G401.6 (cell line): ENCODE results near the gene TPD52L1.

Experiments used
- FAIRE-seq: peaks from 2 replicates; lab custom pipeline; 2012; peaks lifted over from hg19 to GRCh38; lab: Jason Lieb, UNC

Gene TPD52L1

DNA sequence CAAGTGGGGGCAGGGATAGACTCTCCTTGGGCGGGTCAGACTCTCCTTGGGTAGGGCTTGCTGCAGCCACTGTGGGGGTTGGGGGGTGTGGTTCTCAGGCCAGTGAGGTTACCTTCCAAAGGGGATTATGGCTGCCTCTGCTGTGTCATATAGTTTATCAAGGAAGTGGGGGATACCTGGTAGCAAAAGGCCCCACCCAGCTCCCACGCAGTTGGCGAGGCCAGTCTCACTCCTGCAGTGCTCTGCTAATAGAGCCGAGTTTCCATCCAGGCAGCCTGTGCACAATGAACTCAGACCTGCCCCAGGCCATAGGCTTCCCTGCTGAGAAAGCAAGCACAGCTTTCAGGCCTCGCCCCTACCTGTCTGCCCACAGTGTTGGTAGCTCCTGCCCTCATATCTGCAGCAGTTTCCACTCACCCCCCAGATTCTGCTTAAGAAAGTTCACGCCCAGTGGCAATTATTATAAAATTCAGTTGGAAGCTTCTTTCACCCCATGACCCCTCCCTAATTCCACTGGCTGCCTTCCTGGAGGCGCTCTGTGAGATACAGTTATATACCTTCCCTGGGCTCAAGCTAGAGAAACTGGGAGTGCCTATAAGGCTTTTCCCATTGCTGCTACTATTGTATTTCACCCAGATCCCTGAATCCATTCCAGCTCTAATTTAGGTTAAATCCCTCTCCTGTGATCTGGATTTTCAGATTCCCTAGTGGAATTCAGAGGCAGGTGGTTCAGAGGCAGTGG lies 92.1 kb downstream of the TPD52L1 start:
- FAIRE-seq, result no peak

DNA sequence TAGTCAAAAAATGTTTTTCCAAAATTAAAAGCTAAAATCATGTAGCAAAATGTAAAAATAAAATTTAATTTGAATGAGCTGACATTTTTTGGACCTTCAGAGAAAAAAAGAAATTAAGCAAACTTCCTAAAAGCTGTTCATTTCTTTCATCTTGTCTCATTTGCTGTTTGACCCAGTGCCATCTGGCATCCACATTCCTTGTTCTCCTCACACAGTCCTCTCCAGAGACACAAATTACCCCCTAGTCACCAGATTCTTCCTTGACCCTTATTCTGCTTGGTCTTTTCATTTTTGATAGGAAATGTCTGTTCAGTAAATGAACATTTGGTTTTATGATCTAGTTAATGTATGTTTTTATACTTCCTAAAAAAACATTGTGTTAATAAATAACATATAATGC lies 93.0 kb downstream of the TPD52L1 start:
- FAIRE-seq, result no peak

DNA sequence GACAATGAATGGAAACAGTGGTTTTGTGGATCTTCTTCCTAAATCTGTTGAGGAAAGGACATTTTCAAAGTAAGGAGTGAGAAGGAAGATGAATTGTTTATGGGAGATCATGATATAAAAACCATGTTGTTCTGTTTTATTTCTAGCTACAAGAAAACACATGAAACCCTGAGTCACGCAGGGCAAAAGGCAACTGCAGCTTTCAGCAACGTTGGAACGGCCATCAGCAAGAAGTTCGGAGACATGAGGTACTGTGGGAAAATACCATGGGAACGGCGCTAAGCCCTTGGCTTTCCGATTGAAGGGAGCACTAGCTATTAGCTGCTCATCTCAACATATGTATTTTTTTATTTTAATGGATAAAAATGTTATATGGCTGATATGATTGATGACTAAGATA lies 94.6 kb downstream of the TPD52L1 start:
- no peak for FAIRE-seq

- no peak for FAIRE-seq
Observed at GRCh38 chr6:125250511-125250910, 96.9 kb downstream of the TPD52L1 start.

DNA sequence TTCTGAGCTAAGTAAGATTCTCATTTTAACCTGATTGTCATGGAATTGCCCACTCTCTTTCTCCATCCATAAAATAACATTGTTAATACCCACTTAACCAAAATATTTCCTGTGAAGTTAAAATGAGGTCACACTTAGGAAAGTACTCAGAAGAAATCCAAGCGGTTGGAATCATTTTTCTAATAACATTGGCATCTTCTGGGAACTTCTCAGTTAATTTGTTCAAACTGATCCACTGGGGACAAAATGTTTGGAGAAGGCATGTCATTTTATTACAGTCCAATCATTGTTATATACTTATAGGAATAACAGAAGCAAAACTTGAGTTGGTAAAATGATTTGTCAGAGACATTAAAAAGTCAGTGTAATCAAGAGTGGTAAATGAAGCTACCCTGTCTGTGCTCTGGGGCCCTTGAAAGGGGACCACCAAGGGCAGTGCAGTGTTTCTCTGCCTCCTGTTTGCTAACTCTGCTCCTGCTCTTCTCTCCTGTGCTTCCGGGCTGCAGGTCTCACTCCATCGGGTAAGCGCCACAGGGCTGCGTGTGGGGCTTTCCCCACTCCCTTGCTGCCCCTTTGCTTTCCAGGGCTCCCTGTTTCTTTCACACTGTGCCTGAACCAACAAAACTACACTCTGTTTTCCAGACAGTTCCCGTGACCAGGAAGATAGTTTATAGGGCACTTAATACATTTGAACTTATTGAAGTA lies 98.1 kb downstream of the TPD52L1 start:
- no peak for FAIRE-seq

DNA sequence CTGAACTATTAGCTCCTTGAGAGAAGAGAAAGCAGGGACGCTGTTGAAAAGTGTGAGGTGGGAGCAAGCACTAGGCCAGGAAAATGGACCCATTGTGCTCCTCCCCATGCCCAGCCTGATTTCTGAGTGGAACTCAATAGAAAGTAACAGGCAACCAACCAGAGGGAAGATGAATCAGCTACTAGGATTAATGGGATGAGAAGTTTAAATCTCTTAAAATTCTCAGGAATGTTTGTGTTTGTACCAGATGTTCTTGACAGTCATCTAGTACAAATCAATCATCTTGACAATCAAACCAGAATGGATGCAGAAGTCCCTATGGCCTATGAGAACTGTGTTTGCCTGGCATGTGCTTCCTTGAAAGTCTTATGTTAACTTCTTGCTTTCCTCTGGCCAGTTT lies 99.3 kb downstream of the TPD52L1 start:
- no peak for FAIRE-seq

DNA sequence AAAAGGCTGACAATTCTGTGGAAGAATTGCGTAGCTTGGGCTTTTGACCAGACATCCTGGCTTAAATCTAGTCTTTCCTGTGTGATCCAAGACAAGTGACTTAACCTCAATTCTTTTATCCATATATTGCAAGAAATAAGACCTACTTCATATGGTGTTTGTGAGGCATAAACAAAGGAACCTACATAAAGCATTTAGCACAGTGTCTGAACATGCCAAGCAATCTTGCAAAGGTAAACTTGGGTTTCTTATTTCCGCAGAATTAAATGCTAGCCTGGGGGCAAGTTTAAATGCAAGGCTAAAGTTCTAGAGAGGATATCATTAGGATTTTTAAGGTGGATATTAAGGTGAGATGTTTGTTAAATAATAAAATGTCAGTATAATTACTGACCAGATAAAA lies 100.3 kb downstream of the TPD52L1 start:
- FAIRE-seq, result no peak

DNA sequence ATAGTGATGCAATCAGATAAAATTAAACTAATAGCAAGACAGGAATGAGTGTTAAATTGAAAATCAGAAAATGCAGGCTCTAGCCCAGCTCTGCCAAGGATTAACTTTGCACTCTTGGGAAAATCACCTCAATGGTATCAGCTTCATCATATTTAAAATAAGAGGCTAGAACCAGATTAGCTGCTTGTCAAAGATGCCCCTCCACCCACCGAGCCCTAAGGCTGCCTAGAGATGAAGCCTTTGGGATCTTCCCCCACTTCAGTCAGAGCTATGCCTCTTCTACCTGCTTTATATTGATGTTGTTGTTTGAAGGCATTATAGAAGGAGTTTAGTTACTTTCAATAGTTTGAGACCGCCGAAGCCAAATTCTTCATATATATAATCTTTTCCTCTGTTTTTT lies 100.7 kb downstream of the TPD52L1 start:
- no peak for FAIRE-seq

- no peak for FAIRE-seq
Observed at GRCh38 chr6:125255201-125255600, 101.6 kb downstream of the TPD52L1 start.

- FAIRE-seq, result no peak
Observed at GRCh38 chr6:125257351-125257750, 103.8 kb downstream of the TPD52L1 start.

DNA sequence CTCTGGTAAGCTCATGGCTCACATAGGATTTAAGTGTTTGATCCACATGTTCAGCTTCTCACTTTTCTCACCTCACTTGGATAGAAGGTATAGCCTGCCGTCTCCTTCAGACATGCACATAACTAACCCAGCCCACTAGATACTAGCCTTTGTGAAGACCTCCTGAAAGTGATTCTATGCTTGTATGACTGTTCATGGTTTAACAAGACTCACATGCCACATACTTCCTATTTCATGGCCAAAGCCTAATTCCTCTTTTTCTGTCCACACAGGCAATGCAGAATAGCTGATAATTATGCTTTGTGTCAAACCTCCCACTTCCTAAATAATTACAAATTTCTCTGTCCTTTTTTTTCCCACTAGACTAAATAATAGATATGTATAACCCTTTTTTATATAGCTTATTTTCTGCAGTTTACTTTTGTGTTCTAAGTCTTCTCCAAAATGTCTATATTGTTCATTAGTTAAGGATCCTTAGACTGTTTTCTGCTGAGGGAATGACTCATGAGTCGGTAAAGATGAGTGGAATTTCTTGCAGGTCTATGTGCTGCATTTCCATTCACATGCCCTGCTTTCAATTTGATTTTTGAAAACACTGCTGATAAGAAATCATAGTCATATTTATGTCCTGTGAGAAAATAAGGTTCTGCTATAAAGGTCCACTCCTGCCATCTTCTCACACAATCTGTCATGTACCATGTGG lies 105.2 kb downstream of the TPD52L1 start:
- no peak for FAIRE-seq

GRCh38 chr6:125259354-125259736 lies 105.8 kb downstream of the TPD52L1 start:
- FAIRE-seq, result no peak

DNA sequence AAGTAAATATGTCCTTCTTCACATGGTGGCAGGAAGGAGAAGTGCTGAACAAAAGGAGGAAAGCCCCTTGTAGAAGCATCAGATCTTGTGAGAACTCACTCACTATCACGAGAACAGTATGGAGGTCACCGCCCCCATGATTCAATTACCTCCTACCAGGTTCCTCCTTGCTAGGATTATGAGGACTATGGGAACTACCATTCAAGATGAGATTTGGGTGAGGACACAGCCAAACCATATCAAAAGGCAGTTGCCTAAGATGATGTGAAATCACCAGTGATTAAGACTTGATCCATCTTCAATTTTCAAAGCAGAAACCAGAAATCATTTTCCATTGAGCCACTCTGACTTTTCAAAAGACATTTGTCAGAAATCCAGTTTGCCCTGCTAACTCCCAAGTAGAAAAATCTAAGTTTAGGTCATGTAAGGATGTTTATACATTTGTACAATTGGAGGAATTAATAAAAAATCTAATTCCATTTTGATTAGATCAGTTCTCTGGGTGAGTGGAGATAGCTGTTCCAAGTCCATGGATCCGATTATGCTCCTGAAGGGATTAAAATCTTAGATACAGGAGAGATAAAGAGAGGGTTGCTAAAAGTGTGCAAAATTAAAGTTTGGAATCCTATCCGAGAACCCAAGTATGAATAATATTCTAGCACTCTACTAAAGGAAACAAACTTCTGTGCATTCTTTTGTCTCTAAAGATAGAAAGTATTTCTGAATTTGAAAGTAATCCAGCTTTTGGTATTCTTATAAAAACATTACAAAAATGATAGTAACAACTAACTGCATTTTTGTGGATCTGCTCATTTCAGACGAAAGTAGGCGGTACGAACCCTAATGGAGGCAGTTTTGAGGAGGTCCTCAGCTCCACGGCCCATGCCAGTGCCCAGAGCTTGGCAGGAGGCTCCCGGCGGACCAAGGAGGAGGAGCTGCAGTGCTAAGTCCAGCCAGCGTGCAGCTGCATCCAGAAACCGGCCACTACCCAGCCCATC lies 108.7 kb downstream of the TPD52L1 start:
- no peak for FAIRE-seq

GRCh38 chr6:125264476-125264875 lies 110.9 kb downstream of the TPD52L1 start:
- FAIRE-seq, result no peak

DNA sequence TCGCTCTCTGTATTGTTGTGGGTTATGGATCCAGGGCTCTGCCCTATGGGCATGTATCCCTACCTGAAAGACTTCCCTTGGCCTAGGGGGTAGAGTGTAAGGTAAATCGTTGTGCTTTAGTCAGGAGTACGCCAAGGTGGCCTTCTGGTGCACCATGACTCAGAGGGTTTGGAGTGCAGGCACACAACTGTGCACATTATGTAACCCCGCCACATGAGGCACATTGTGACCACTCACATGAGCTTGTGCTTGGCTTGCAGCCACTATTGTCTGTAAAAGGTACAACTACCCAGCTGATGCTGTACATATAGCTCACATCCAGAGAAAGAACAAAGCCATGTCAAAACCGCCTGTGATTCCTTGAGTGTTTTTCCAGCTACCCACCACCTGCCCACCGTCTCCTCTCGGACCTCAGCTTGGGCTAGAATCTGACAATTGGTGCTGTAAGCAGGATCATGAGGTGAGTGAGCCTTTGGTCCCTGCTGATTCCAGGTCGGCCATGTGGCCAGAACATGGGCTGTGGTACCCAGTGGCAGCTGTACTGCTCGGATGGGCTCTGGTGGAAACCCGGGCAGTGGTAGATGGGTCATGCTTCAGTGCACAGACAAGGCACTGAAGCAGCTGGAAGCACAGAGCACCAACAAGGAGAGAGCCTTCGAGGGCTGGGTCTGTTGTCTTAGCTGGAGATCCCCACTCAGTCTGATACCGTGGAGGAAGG lies 114.4 kb downstream of the TPD52L1 start:
- no peak for FAIRE-seq

GRCh38 chr6:125268765-125269164 lies 115.2 kb downstream of the TPD52L1 start:
- FAIRE-seq, result no peak

GRCh38 chr6:125269328-125269985 lies 115.9 kb downstream of the TPD52L1 start:
- FAIRE-seq, result no peak

DNA sequence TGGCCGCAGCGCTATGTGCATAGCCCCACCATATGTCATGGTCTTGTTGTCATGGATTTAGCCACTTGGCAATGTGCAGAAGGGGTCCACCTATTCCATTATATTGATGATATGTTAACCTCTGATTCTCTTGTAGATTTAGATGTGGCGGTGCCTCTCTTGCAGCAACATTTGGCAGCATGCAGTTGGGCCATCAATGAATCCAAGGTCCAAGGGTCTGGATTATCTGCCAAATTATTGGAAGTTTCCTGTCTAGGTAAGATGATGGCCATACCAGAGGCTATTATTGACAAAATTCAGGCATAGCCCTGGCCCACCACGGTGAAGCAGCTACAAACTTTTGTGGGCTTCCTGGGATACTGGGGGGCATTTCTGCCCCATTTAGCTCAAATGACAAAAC lies 116.8 kb downstream of the TPD52L1 start:
- FAIRE-seq, result no peak

DNA sequence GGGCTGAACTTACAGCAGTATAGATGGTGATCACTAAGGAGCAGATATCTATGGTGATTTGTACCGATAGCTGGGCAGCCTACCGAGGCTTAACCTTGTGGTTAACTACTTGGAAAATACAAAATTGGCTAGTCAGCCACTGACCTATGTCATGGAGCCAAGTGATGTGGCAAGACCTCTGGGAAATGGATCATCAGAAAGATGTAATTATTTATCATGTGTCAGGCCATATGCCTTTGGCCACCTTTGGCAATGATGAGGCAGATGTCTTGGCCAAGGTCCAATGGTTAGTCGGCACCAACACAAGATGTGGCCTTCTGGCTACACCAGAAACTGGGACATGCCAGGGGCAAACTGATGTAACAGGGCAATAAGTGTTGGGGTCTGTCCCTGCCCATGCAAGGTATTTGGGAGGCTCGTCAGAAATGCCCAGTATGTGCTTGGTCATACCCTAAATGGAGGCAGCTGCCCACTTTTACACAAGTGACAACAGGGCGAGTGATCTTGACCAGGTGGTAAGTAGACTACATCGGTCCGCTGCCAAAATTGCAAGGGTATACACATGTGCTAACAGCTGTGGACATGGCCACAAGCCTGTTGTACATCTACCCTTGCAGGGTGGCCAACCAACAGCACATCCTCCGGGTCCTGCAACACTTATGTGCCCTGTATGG lies 118.0 kb downstream of the TPD52L1 start:
- FAIRE-seq, result no peak

DNA sequence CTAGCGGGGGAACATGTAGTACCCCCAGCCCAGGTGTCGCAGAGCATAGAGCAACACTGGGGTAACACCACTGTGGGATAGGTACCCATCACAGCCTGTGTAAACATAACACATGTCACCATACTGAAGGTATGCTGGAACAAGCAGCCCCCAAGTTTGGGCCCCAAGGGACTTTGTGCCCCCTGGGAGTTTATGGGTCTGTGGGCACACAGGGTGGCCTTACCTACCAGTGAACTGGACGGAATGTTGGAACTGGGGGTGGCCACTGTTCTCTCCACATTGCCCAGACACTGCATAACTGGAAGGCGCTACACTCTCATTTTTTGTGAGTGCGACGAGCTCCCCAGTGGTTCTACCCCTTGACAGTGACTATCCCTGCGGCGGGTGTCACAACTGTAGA lies 119.7 kb downstream of the TPD52L1 start:
- no peak for FAIRE-seq
